ENCODE measurements around the gene RASIP1. TPM values are rescaled to one million over a fixed set of nuclear protein-coding genes. Genes with fewer than 3 reads are reported as not detected.

RASIP1 gene
- total RNA-seq, 4 donors from 2014 or later, result 1.8 to 6.6 (median 3.4) TPM

GRCh38 chr19:48674921-48675824 lies 65.2 kb downstream of the RASIP1 start:
- no peaks in the 10 kb centered on the region for H3K9me3 ChIP-seq
- H3K4me3 ChIP-seq, result no peak overlapping the region
- peaks cover 0 to 13% (median 0%) of the 10 kb centered on the region in 4 donors for H3K4me1 ChIP-seq
- peak overlapping the region in 1 of 4 donors; percentile 95 for H3K27ac ChIP-seq
- peak; percentile 78 to 93 (median 79) for DNase-seq
- no peaks in the 10 kb centered on the region for H3K27me3 ChIP-seq
- H3K36me3 ChIP-seq, result no peaks in the 10 kb centered on the region
- no peak for TF ChIP-seq POLR2A (IDR thresholded peaks at IDR 0.05)
- TF ChIP-seq CTCF (IDR thresholded peaks at IDR 0.05), result peak; percentile 69 to 92 (median 86)

DNA sequence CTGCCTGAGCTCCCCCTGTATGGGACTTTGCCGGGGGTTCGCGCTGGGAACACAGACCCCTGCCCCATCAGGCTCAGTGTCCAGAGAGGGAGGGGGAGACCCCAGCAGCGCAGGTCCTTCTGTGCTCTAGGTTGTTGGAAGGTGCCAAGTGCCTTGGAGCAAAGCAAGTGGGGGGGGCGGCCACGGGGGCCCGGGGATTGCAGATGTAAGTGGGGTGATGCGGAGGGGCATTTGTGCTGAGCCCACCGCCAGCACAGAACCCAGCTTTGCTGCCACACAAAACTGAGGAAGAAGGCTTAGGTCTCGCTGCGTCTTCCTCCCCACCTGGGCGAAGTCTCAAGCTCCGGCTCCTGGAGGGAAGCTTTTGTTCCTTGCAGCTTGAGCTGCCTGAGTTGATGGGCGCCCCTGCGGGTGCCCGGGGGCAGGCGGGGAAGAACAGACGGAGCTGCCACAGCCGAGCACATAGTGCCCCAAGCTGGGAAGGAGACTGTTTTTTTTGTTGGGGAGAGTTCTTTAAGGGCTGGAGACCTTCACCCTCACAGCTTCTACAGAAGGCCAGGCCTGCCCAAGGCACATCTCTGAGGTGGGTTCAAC lies 66.1 kb downstream of the RASIP1 start:
- peaks cover 0 to 13% (median 0%) of the 10 kb centered on the region in 4 donors for H3K4me1 ChIP-seq
- no peak for TF ChIP-seq CTCF (IDR thresholded peaks at IDR 0.05)
- TF ChIP-seq POLR2A (IDR thresholded peaks at IDR 0.05), result no peak
- H3K27ac ChIP-seq, result no peak overlapping the region
- DNase-seq, result no peak
- no peak overlapping the region for H3K4me3 ChIP-seq
- no peaks in the 10 kb centered on the region for H3K27me3 ChIP-seq
- H3K9me3 ChIP-seq, result no peaks in the 10 kb centered on the region
- H3K36me3 ChIP-seq, result no peaks in the 10 kb centered on the region

DNA sequence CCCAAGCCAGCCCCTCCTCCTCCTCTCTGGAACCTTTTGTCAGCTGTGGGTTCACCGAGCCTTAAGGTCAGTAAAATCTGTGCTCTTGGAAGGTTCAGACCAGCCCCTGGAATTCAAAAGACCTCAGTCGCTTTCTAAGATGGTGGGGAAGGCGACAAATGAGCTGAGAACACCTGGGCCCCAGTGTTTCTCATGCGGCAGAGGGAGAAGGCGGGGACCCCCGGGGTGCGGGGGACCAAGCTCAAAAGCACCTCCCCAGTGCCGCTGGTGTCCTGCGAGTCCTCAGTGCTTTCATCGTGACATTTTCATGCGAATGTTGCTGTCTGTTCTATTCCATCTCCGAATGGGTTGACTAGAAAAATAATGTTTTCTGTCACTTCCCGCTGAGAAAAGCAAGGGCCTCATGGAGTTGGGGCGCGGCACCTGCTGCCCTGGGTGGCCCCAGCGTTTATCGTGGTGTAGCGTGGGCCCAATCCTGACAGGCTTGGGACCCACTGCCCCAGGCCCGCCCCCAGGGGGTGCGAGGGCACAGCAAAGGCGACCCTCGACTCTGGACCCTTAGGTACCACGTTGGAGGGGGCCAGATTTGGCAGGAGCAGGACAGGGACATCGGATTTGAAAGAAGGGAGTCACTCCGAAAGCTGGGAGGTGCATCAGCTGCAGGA lies 66.8 kb downstream of the RASIP1 start:
- TF ChIP-seq CTCF (IDR thresholded peaks at IDR 0.05), result no peak
- no peak for TF ChIP-seq POLR2A (IDR thresholded peaks at IDR 0.05)
- Histone ChIP-seq H3K27ac (no peak overlapping the region), H3K36me3 (no peaks in the 10 kb centered on the region), H3K4me1 (peaks cover 0 to 13% (median 0%) of the 10 kb centered on the region in 4 donors), H3K4me3 (no peak overlapping the region), H3K9me3 (no peaks in the 10 kb centered on the region), H3K27me3 (no peaks in the 10 kb centered on the region)
- DNase-seq, result no peak

DNA sequence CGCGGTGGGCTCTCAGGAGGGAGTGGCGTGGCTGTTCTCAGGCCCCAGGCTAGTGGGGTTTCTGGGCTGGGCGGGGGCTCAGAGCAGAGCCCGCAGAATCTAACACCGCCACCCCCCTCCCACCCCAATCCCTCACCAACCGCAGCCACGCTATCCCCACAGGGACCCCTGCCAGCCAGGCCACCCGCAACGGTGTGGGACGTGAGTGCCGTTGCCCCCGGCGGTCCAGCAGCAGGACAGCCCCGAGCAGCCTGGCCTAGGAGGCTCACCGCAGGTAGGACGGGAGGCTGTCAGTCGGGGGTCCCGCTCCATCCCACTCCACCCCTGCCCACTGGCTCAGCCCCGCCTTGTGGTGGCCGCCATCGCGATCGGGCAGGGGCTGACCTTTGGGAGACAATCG lies 67.4 kb downstream of the RASIP1 start, which contains the start of gene NTN5:
NTN5 (minus strand) TSS at position 24 of the 400 bp plus-strand sequence. CDS start 2,031 bp downstream, outside the sequence.
- DNase-seq, result no peak
- TF ChIP-seq CTCF (IDR thresholded peaks at IDR 0.05) (no peak), POLR2A (IDR thresholded peaks at IDR 0.05) (no peak)
- Histone ChIP-seq H3K36me3 (no peaks in the 10 kb centered on the region), H3K4me1 (peaks cover 0 to 12% (median 0%) of the 10 kb centered on the region in 4 donors), H3K27me3 (no peaks in the 10 kb centered on the region), H3K27ac (no peak within 1 kb of the TSS), H3K9me3 (no peaks in the 10 kb centered on the region), H3K4me3 (no peak within 1 kb of the TSS)

- no peak for DNase-seq
Observed at GRCh38 chr19:48671446-48671995, 68.9 kb downstream of the RASIP1 start.

More at GRCh38 chr19:48671446-48671995, 68.9 kb downstream of the RASIP1 start:
- Histone ChIP-seq H3K36me3 (no peaks in the 10 kb centered on the region), H3K4me1 (peaks cover 0 to 8% (median 0%) of the 10 kb centered on the region in 4 donors), H3K4me3 (no peak overlapping the region), H3K9me3 (no peaks in the 10 kb centered on the region), H3K27ac (no peak overlapping the region), H3K27me3 (no peaks in the 10 kb centered on the region)
- no peak for TF ChIP-seq CTCF (IDR thresholded peaks at IDR 0.05)
- TF ChIP-seq POLR2A (IDR thresholded peaks at IDR 0.05), result no peak

All from Peyer's patch (tissue), 4 donors.